ENCODE measurements around the gene PAPSS2.

GRCh38 chr10:87695074-87695473 lies 35.4 kb downstream of the PAPSS2 start:
- TF ChIP-seq CTCF (IDR thresholded peaks at IDR 0.05; ENCODE audit: insufficient read depth, low read length) (no peak), REST (IDR thresholded peaks at IDR 0.05; ENCODE audit: insufficient replicate concordance, low read depth) (no peak), GABPA (IDR thresholded peaks at IDR 0.05; ENCODE audit: low read depth) (no peak)

Data from HL-60 (cell line).